OCI-M1 (cell line): ENCODE results near the gene DEK.

Source experiments
- DNase-seq: peaks from one replicate; lab custom pipeline; 2025; lab: John Stamatoyannopoulos, UW

The DEK gene

DNA sequence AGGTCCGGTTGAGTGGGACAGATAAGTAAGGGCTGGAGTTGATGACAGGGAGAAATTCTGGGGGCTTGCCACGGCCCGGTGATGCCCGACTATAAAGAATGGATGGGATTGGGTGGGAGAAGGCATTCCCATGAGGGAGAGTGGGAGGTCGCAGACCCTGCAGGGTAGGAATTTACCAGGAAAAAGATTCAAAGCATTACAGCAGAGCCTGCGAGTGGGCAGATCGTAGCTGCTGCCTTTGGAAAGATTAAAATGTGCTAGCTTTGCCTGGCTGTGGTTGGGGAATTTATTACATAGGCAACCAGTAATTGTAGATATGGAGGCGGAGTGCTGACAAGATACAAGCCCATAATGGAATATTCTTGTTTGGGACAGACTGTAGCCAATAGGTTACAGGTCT lies 59.6 kb downstream of the DEK start:
- no peak for DNase-seq

DNA sequence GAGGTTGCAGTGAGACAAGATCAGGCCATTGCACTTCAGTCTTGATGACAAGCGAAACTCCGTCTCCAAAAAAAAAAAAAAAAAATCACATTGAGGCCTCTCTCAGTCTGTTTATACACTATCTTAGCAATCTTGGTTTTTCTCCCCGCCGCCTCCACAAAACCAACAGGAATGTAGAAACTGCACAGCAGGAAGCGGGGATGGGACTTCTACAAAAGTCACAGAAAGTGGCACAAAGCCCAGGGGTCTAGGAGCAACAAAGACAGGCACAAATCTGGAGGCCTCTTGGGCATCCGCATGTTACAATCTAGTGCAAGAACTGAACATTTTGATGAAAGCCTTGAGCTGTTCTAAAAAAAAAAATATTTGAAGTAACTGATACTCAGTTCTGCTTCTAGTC lies 60.5 kb downstream of the DEK start:
- no peak for DNase-seq

DNA sequence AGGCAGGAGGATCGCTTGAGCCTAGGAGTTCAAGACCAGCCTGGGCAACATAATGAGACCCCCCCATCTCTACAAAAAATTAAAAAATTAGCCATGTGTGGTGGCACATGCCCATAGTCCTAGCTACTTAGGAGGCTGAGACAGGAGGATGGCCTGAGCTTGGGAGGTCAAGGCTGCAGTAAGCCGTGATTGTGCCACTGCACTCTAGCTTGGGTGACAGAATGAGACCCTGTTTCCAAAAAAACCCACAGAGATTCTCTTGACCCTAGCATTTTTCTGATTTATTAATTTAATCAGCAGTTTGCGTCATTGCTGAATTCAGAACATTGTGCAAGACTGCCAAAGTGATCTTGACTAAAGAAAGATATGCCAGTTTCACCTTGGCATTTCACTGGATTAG lies 72.3 kb downstream of the DEK start:
- no peak for DNase-seq

GRCh38 chr6:18189196-18189595 lies 75.1 kb downstream of the DEK start:
- no peak for DNase-seq

GRCh38 chr6:18187701-18188100 lies 76.6 kb downstream of the DEK start:
- no peak for DNase-seq

GRCh38 chr6:18186540-18187250 lies 77.6 kb downstream of the DEK start:
- DNase-seq, result peak; percentile 57

- DNase-seq, result no peak
Measured at GRCh38 chr6:18186033-18186432, 78.3 kb downstream of the DEK start.

DNA sequence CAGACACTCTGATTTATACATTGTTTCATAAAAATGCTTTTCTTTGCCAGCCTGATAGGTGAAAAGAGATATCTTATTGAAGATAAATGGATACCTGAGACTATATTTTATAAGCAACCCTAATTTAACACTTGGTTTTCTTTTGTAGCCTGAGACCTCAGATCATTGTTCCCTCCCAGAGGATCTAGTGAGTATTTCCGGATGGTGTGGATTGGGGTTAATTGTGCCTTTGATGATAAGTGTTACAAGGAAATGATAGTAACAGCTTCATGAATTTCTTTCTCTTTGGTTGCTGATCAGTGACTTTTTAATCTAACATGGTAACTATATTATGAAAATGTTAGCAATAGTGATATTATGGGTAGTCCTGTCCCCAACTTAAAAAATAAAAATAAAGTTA lies 78.7 kb downstream of the DEK start:
- no peak for DNase-seq

DNA sequence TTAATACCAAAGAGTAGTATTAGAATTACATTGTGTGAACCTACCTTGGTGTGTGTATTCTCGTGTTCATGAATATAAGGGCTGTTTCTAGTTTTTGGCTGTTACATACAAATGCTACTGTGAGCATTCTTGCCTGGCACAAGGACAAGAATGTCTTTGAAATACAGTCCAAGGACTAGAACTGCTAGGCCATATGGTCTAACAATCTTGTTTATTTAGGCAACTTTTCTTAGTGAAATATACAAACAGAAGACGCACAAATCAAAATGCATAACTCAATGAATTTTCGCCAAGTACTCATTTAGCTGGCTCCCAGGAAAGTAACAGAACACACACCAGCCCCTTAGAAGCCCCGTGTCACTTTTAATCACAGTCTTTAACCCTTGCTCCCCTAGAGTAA lies 80.6 kb downstream of the DEK start:
- no peak for DNase-seq

- no peak for DNase-seq
Measured at GRCh38 chr6:18182568-18182967, 81.8 kb downstream of the DEK start.

DNA sequence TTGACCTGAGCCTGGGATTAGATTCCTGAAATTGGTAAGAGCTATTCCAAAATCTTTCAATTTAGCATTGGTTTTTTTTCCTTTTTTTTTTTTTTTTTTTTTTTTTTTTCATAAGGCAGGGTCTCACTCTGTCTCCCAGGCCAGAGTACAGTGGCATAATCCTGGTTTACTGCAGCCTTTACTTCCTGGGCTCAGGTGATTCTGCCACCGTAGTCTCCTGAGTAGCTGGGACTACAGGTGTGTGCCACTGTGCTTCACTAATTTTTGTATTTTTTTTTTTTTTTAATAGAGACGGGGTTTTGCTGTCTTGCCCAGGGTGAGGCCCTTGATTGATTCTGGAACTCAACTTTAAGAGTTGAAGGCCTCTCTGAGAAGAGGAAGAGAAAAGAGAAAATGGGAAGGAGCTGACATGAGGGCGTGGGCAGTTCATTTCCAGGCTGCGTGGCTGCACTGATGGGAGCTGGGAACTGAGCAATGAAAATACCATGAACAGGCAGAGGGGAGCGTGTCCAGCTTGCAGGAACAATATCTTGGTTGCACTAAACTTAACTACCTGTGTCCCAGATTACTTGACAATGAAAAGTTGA lies 84.5 kb downstream of the DEK start:
- DNase-seq, result peak; percentile 27

DNA sequence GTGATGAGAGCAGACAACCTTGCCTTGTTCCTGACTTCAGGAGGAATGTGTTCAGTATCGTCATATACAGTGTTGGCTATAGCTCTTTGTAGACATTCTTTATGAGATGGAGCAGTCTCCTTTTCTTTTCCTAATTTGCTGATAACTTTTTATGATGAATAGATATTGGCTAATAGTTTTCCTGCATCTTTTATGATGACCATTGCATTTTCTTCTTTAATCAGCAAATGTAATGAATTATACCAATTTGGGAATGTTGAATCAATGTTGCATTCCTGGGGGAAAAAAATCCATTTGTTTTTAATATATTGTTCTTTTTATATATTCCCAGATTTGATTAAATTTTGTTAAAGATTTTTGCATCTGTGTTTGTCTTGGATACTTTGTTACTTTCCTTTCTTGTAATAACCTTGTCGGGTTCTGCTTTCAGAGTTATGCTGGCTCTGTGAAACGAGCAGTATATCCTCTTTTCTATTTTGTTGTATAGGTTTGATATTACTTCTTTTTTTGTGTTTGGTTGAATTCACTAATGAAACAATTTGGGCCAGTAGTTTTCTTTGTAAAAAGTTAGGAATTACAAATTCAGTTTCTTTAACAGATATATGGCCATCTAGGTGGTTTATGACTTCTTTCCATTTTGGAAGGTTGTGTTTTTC lies 85.2 kb downstream of the DEK start:
- DNase-seq, result no peak

DNA sequence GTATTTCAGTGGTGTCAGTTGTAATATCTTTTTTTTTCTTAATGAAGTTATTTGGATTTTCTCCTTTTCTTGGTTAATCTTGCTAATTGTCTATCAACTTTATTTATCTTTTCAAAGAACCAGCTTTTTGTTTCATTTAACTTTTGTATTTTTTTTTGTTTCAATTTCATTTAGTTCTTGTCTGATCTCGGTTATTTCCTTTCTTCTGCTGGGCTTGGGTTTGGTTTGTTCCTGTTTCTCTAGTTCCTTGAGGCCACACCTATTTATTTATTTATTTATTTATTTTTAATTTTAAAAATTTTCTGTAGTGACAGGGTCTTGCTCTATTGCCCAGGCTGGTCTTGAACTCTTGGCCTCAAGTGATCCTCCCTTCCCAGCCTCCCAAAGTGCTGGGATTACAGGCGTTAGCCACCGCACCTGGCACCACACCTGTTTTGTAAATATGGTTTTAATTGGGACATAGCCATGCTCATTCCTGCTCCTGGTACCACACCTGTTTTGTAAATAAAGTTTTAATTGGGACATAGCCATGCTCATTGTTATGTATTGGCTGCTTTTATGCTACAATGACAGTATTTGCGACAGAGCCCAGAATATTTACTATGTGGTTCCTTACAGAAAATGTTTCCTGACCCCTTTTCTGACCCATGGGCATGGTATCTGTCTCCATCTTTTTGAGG lies 86.9 kb downstream of the DEK start:
- DNase-seq, result peak; percentile 39

GRCh38 chr6:18176198-18176597 lies 88.1 kb downstream of the DEK start:
- peak; percentile 52 for DNase-seq
